Measurements from ENCODE around the gene IL20. TPM values are rescaled to one million over a fixed set of nuclear protein-coding genes. Genes with fewer than 3 reads are reported as not detected.

The IL20 gene
- total and polyA plus RNA-seq, 10 of the 15 experiments (the other 5 are each of a cell fraction or from before 2014, with no cell fraction given), result 0.08 to 0.13 TPM; not detected in 8

DNA sequence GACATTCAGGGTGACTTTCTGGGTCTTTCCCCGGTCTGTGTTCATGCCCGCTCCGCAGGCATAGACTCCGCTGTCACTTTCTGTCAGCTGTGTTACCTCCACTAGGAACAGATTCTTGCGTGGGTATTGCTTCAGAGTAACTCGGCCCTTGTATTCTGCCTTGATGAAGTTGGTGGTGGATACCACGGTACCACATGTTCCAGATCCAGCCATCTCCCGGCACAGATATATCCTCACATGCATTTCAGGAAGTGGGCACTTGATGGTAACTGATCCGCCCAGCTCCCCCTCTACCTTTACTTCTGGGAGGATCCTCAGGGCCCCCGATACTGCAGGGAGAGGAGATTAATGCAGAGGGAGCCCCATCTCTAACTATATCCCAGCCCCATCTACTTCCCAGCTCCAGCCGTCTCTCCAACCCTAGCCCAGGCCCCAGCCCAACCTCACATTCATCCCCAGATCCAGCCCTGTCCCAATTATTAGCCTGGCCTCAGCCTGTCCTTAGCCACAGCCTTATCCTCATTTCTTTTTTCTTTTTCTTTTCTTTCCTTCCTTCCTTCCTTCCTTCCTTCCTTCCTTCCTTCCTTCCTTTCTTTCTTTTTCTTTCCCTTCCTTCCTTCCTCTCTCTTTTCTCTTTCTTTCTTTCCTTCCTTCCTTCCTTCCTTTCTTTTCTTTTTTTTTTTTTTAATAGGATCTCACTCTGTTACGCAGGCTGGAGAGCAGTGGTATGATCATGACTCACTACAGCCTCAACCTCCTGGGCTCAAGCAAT, 48.5 kb downstream of the IL20 start:
- Histone ChIP-seq H3K4me1 (ENCODE audit: control insufficient read depth, insufficient read depth, low read length) (peaks cover 42% of the 10 kb centered on the region), H3K9me3 (replicated peaks; ENCODE audit: control insufficient read depth, insufficient read depth, low read length) (no peaks in the 10 kb centered on the region), H2AFZ (ENCODE audit: control insufficient read depth, low read depth, low read length) (no peak overlapping the region), H3K4me3 (no peak overlapping the region), H4K20me1 (ENCODE audit: control insufficient read depth, insufficient read depth) (peaks cover 7% of the 10 kb centered on the region), H3K27me3 (replicated peaks in 1 of 2; ENCODE audit: control insufficient read depth in 2 of 2, insufficient read depth in 2 of 2, low read length in 1 of 2) (no peaks in the 10 kb centered on the region), H3K27ac (ENCODE audit: control insufficient read depth, insufficient read depth) (no peak overlapping the region), H3K36me3 (ENCODE audit: control insufficient read depth in 2 of 2, insufficient read depth in 2 of 2, low read length in 1 of 2) (peaks cover 13 to 32% of the 10 kb centered on the region in 2 experiments), H3K79me2 (ENCODE audit: control insufficient read depth, insufficient read depth, low read length) (peaks cover 58% of the 10 kb centered on the region), H3K4me2 (ENCODE audit: control insufficient read depth, insufficient read depth) (peak overlapping the region; percentile 4; the same call in 1 of the 2 replicates), H3K9ac (ENCODE audit: control insufficient read depth, insufficient read depth, low read length) (no peak overlapping the region)
- RAD21 ChIA-PET (ENCODE audit: unreplicated experiment), result interaction anchor here (1.0 to 12.9 kb wide), 8 partner anchors 17 to 194 kb away, joined by 3 to 371 read pairs (median 44); no protein-coding TSS in a partner anchor
- in situ Hi-C loops (cut with MboI) (loop anchor here (5.0 kb wide), 2 partner anchors 102 to 187 kb away; no protein-coding TSS in a partner anchor), intact Hi-C loops (cut with micrococcal nuclease; ENCODE audit: unreplicated experiment) (loop anchor here (2.0 to 10.0 kb wide), 3 partner anchors 179 to 409 kb away; partner anchors contain the start of genes DYRK3 and RASSF5)
- TF ChIP-seq RELA (IDR thresholded peaks at IDR 0.05; ENCODE audit: borderline replicate concordance, partially characterized antibody) (no peak), ATF7 (IDR thresholded peaks at IDR 0.05; ENCODE audit: low read depth) (no peak), CHD2 (IDR thresholded peaks at IDR 0.05; ENCODE audit: borderline replicate concordance, low read depth, low read length) (no peak), HDGF (IDR thresholded peaks at IDR 0.05) (no peak), NBN (IDR thresholded peaks at IDR 0.05) (no peak), NFXL1 (IDR thresholded peaks at IDR 0.05; ENCODE audit: borderline replicate concordance) (no peak), TCF3 (IDR thresholded peaks at IDR 0.05; ENCODE audit: borderline replicate concordance, insufficient read depth, low read depth, low read length) (no peak)
- BruUV-seq (replicated peaks), result no TSS peak
- SMC1A ChIA-PET (ENCODE audit: uncharacterized antibody, unreplicated experiment), result interaction anchor here (1.0 to 12.6 kb wide), 8 partner anchors 11 to 178 kb away, joined by 3 to 431 read pairs (median 17); partner anchors contain the start of gene FCAMR
- no peak for ATAC-seq
- 75% methylated on average over 11 of the region's 12 CpGs for WGBS (ENCODE audit: insufficient coverage, insufficient replicate concordance, low lambda C conversion rate, missing lambda C conversion rate)
- POLR2A ChIA-PET, result interaction anchor here (0.6 to 12.2 kb wide), 3 partner anchors 17 to 69 kb away, joined by 3 to 222 read pairs (median 7); no protein-coding TSS in a partner anchor
- no peak for DNase-seq (ENCODE audit: low read depth, low spot score)
- CTCF ChIA-PET, result interaction anchor here (0.8 to 12.9 kb wide), 18 partner anchors 8 to 283 kb away, joined by 3 to 643 read pairs (median 26); partner anchors contain the start of genes DYRK3, FCAMR, FCMR and IL20
- FAIRE-seq, result no peak

All from GM12878 (cell line).